A673 (cell line): ENCODE results near the gene PNMA1. TPM values are rescaled to one million over a fixed set of nuclear protein-coding genes. Genes with fewer than 3 reads are reported as not detected.

Experiments
- BruUV-seq: library from RNA; stranded (reverse); fragments of 400-500 nt; replicated peaks from 2 replicates; lab custom pipeline; 2021; lab: Mats Ljungman, UMichigan
- CTCF ChIA-PET: fragments of 300-600 bp; sonication (Branson Sonifier 250); formaldehyde crosslinking; loops from one replicate; lab custom pipeline; 2022; ENCODE audit warnings: antibody characterized with exemption; lab: Charles Lee
- POLR2A ChIA-PET: fragments of 300-600 bp; sonication (Branson Sonifier 250); formaldehyde crosslinking; loops from one replicate; lab custom pipeline; 2022; ENCODE audit warnings: antibody characterized with exemption; ENCODE audit not compliant: low non-redundant PET; lab: Charles Lee
- DNase-seq: peaks from one replicate; pipeline ENCODE4 v3.0.0-alpha.2; 2015; ENCODE audit warnings: low spot score
- H3K27ac ChIP-seq: fragments of 200-600 bp; sonication (generic); 2 replicates; pipeline ENCODE4 v1.5.1; 2016; ENCODE audit warnings: mixed run types, low read depth, mild to moderate bottlenecking, mixed read lengths, antibody characterized with exemption, low read length; ENCODE audit not compliant: poor library complexity, severe bottlenecking
- H3K27me3 ChIP-seq: fragments of 200-600 bp; sonication (generic); replicated peaks from 2 replicates; pipeline ENCODE4 v1.6.1; 2017; ENCODE audit warnings: mixed run types, low read depth, mild to moderate bottlenecking, mixed read lengths, antibody characterized with exemption, low read length; ENCODE audit not compliant: insufficient read depth, poor library complexity
- H3K36me3 ChIP-seq: fragments of 200-600 bp; sonication (generic); 2 replicates; pipeline ENCODE4 v1.6.1; 2016; ENCODE audit warnings: mixed run types, mild to moderate bottlenecking, mixed read lengths, antibody characterized with exemption, low read length; ENCODE audit not compliant: insufficient read depth, poor library complexity, severe bottlenecking
- H3K4me1 ChIP-seq: fragments of 200-600 bp; sonication (generic); 2 replicates; pipeline ENCODE4 v1.6.1; 2017; ENCODE audit warnings: mixed run types, mild to moderate bottlenecking, mixed read lengths, antibody characterized with exemption, low read length; ENCODE audit not compliant: insufficient read depth, poor library complexity, severe bottlenecking
- H3K4me3 ChIP-seq: fragments of 200-600 bp; sonication (generic); 2 replicates; pipeline ENCODE4 v1.5.1; 2016; ENCODE audit warnings: low read depth, mixed run types, mild to moderate bottlenecking, mixed read lengths, low read length; ENCODE audit not compliant: poor library complexity, severe bottlenecking
- H3K9me3 ChIP-seq: fragments of 200-600 bp; sonication (generic); 2 replicates; pipeline ENCODE4 v1.6.1; 2016; ENCODE audit warnings: mixed run types, low read depth, mild to moderate bottlenecking, mixed read lengths, antibody characterized with exemption, low read length; ENCODE audit not compliant: poor library complexity, severe bottlenecking
- EZH2 ChIP-seq: fragments of 200-600 bp; sonication (generic); IDR thresholded peaks from 2 replicates; pipeline ENCODE4 v1.6.1; 2017; ENCODE audit warnings: borderline replicate concordance, low read depth, mild to moderate bottlenecking, mixed read lengths, antibody characterized with exemption, low read length; ENCODE audit not compliant: poor library complexity, severe bottlenecking
- intact Hi-C: fragments of 100-400 bp; cut with micrococcal nuclease; formaldehyde crosslinking; loops from one replicate; pipeline ENCODE4 v1.10.0; 2022; ENCODE audit not compliant: unreplicated experiment
- total RNA-seq: library from RNA; stranded (reverse); gene quantifications from 2 replicates; pipeline ENCODE4 v1.2.3, GENCODE V29; 2021
- TF ChIP-seq, protein P1 (sequence below): fragments of 300-800, 200-600 bp; sonication (generic); conservative IDR thresholded peaks from 2 replicates; pipeline ENCODE4 v1.5.1; 2017; ENCODE audit warnings: low read depth, mild to moderate bottlenecking, antibody characterized with exemption, low read length, moderate library complexity, mixed read lengths

Gene PNMA1
- total RNA-seq, 1 experiment from 2014 or later: 51.4 TPM

GRCh38 chr14:73748858-73749357, 34.7 kb upstream of the PNMA1 start:
- ChIA-PET CTCF (no interaction called here), POLR2A (no interaction called here)
- no peaks in the 10 kb centered on the region for H3K36me3 ChIP-seq
- TF ChIP-seq EZH2: no peak
- TF ChIP-seq, protein P1, sequence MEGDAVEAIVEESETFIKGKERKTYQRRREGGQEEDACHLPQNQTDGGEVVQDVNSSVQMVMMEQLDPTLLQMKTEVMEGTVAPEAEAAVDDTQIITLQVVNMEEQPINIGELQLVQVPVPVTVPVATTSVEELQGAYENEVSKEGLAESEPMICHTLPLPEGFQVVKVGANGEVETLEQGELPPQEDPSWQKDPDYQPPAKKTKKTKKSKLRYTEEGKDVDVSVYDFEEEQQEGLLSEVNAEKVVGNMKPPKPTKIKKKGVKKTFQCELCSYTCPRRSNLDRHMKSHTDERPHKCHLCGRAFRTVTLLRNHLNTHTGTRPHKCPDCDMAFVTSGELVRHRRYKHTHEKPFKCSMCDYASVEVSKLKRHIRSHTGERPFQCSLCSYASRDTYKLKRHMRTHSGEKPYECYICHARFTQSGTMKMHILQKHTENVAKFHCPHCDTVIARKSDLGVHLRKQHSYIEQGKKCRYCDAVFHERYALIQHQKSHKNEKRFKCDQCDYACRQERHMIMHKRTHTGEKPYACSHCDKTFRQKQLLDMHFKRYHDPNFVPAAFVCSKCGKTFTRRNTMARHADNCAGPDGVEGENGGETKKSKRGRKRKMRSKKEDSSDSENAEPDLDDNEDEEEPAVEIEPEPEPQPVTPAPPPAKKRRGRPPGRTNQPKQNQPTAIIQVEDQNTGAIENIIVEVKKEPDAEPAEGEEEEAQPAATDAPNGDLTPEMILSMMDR: no peak
- DNase-seq: no peak
- intact Hi-C loops: no loop called here
- peaks cover 62% of the 10 kb centered on the region for H3K4me1 ChIP-seq
- no peaks in the 10 kb centered on the region for H3K9me3 ChIP-seq
- no peak overlapping the region for H3K27ac ChIP-seq
- H3K27me3 ChIP-seq: no peaks in the 10 kb centered on the region
- BruUV-seq: no TSS peak
- H3K4me3 ChIP-seq: no peak overlapping the region

- DNase-seq: no peak
- intact Hi-C loops: no loop called here
- Histone ChIP-seq H3K27me3 (no peaks in the 10 kb centered on the region), H3K9me3 (no peaks in the 10 kb centered on the region), H3K36me3 (no peaks in the 10 kb centered on the region), H3K4me3 (no peak overlapping the region), H3K27ac (peak overlapping the region; percentile 71), H3K4me1 (peaks cover 62% of the 10 kb centered on the region)
- no TSS peak for BruUV-seq
- TF ChIP-seq, protein P1: no peak
- no peak for TF ChIP-seq EZH2
- POLR2A ChIA-PET: no interaction called here
- CTCF ChIA-PET: interaction anchor here (0.7 kb wide), 1 partner anchor 11 kb away, joined by 4 read pairs; no protein-coding TSS in a partner anchor
Measured at GRCh38 chr14:73747379-73748211, 33.4 kb upstream of the PNMA1 start.

- Histone ChIP-seq H3K4me1 (peaks cover 68% of the 10 kb centered on the region), H3K27ac (peak overlapping the region; percentile 71), H3K4me3 (no peak overlapping the region), H3K27me3 (no peaks in the 10 kb centered on the region), H3K36me3 (no peaks in the 10 kb centered on the region), H3K9me3 (no peaks in the 10 kb centered on the region)
- DNase-seq: no peak
- CTCF ChIA-PET: interaction anchor here (0.7 kb wide), 1 partner anchor 11 kb away, joined by 4 read pairs; no protein-coding TSS in a partner anchor
- no TSS peak for BruUV-seq
- intact Hi-C loops: no loop called here
- TF ChIP-seq EZH2: no peak
- TF ChIP-seq, protein P1: peak; percentile 24; the same call in 1 of the 2 replicates
- POLR2A ChIA-PET: no interaction called here
Measured at GRCh38 chr14:73746520-73747378, 32.6 kb upstream of the PNMA1 start.
